Stimulated activated effector memory CD8-positive, alpha-beta T cell treated with anti-CD3 and anti-CD28 coated beads, Interleukin-12 subunit alpha, Interleukin-12 subunit beta, amount 100 ng/mL, for 72 hours (primary cell): ENCODE data around the gene TNNC2.

ENCODE experiments used
- ATAC-seq: fragments of 150-1000 bp; cut with Tn5 transposase; 2 replicates; pipeline ENCODE4 v1.10.0; 2021
- DNase-seq, 2 donors: peaks; one replicate each; pipeline ENCODE4 v3.0.0; 2021 to 2022; ENCODE audit warnings: low spot score in 2 of 2
- H3K27ac Mint-ChIP-seq: one replicate; pipeline ENCODE4 v1.8.0; 2022; ENCODE audit warnings: mild to moderate bottlenecking, mixed read lengths
- H3K36me3 Mint-ChIP-seq: one replicate; pipeline ENCODE4 v1.8.0; 2022; ENCODE audit warnings: mild to moderate bottlenecking, mixed read lengths
- H3K4me1 Mint-ChIP-seq: one replicate; pipeline ENCODE4 v1.8.0; 2022; ENCODE audit warnings: mixed read lengths
- H3K4me3 Mint-ChIP-seq: one replicate; pipeline ENCODE4 v1.8.0; 2022; ENCODE audit warnings: mild to moderate bottlenecking, mixed read lengths
- H3K9me3 Mint-ChIP-seq: one replicate; pipeline ENCODE4 v1.8.0; 2022; ENCODE audit warnings: mixed read lengths

TNNC2 gene

DNA sequence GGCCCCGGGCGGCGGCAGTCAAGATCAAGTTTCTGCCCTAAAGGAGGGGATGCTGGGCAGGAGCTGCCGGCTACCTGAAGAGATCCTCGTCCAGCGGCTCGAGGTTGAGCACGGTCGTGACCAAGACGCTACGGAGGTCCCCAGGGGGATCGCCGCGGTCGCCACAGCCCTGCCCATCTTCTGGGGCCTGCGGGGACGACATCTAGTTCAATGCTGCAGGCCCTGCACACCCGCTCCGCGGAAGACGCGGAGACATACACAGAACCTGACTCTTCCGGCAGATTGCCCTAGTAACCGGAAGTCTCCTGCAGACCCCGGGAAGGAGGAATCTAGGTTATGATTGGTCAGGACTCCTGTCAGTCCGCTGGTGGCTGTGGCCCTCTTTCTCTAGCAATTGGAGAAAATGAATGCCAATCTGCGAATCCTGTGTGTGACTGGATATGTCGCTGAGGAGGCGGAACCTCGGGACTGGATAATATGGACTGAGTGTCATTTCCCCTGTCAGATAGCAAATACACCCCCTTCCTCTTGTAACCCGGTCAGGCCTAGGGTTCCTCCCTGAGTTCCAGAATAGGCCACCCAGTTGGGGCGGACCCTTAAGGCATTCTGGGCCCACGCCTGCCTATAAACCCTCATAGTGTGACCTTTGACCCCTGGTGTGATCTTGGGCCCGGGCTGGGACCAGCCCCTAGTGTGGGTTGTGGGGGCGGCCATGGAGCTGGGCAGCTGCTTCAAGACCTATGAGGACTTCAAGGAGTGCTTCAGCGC lies 30.2 kb upstream of the TNNC2 start, which contains the start of the genes ACOT8 and ZSWIM3:
ACOT8 (minus strand) TSS at position 279 of the 768 bp plus-strand sequence; CDS start at position 202, 77 bp downstream.
ZSWIM3 (plus strand) TSS at position 501 of the 768 bp plus-strand sequence; CDS start at position 713, 212 bp downstream.
- Mint-ChIP-seq H3K9me3 (no peaks in the 10 kb centered on the region), H3K36me3 (peaks cover 15% of the 10 kb centered on the region), H3K4me3 (peak within 1 kb of the TSS; percentile 98), H3K4me1 (peaks cover 36% of the 10 kb centered on the region), H3K27ac (peak within 1 kb of the TSS; percentile 97)
- DNase-seq, result peak; percentile 83 to 94
- ATAC-seq, result peak; percentile 98

DNA sequence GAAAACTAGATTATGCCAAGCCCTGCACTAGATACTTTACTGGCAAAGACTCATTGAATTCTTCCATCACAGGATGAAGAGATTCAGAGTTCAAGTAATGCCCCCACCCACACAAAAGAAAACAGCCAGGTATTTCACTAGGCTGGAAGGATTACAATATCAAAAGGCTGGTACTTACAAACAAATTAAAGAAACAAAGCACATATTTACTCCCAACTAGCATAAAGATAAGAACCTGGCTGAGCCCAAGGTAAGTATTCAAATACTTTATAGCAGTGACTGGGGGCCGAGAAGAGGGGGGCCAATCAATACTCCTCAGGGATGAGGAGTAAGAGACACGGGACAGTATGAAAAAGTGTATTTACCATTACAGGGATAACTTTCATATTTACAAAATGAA lies 26.4 kb upstream of the TNNC2 start:
- DNase-seq, result no peak
- Mint-ChIP-seq H3K36me3 (peaks cover 29% of the 10 kb centered on the region), H3K4me1 (peaks cover 26% of the 10 kb centered on the region), H3K9me3 (no peaks in the 10 kb centered on the region), H3K27ac (no peak overlapping the region), H3K4me3 (no peak overlapping the region)
- ATAC-seq, result no peak

DNA sequence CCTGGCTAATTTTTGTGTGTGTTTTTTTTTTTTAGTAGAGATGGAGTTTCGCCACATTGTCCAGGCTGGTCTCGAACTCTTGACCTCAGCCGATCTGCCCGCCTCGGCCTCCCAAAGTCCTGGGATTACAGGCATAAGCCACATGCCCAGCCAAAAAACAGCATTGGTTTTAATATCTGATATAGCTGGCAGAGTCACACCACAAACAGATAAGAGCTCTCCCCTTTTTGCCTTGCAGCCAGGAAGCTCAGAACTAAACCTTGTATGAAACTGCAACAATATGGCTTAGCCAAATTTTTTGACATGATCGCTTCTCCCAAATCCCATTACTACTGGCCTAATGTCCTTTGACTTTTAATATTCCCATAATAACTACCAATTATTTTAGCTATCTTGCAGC lies 25.2 kb upstream of the TNNC2 start:
- no peaks in the 10 kb centered on the region for H3K9me3 Mint-ChIP-seq

DNA sequence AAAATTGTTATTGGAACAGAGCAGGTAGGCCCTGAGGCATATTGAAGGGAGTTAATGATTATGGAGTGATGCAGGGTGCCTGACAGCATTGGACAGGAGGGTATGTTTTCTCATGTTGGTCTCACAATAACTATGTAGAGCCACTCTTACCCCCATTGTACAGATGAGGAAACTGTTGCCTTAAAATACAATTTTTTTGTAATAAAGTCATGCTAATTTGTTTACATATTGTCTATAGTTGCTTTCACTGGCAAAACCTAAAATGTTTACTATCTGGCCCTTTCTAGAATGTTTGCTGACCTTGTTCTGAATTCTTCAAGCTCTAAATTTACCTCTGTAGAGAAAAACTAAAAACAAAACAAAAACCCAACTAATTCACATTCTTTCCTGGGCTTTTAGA lies 24.4 kb upstream of the TNNC2 start:
- ATAC-seq (no peak), DNase-seq (no peak)
- H3K36me3 Mint-ChIP-seq, result peaks cover 44% of the 10 kb centered on the region
- no peak overlapping the region for H3K27ac Mint-ChIP-seq
- H3K4me3 Mint-ChIP-seq, result no peak overlapping the region
- no peaks in the 10 kb centered on the region for H3K9me3 Mint-ChIP-seq
- peaks cover 13% of the 10 kb centered on the region for H3K4me1 Mint-ChIP-seq

More for the DNA sequence above, 25.2 kb upstream of the TNNC2 start:
- ATAC-seq (no peak), DNase-seq (no peak)
- Mint-ChIP-seq H3K4me1 (peaks cover 14% of the 10 kb centered on the region), H3K27ac (no peak overlapping the region), H3K36me3 (peaks cover 37% of the 10 kb centered on the region), H3K4me3 (no peak overlapping the region)

DNA sequence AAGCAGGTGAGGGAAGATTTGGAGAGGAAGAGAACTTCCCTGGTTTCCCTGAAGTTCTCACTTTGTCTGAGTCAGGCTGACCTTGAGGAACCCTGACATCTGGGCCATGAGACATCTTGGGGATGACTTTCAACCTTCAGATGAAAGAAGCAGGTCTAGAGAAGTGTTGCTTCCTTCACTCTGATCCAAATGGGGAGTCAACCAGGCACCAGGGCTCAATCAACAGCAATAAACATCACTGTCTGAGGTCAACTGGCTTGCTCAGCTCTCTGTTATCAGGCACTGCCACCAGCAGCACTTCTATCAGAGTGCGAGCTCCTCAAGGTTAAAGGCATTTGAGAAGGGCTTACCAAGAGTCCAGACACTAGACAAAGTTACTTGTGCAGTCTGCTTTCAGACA lies 23.8 kb upstream of the TNNC2 start:
- Mint-ChIP-seq H3K27ac (peak overlapping the region; percentile 48), H3K36me3 (peaks cover 50% of the 10 kb centered on the region), H3K9me3 (no peaks in the 10 kb centered on the region), H3K4me3 (no peak overlapping the region), H3K4me1 (peaks cover 7% of the 10 kb centered on the region)
- DNase-seq, result no peak
- ATAC-seq, result no peak

DNA sequence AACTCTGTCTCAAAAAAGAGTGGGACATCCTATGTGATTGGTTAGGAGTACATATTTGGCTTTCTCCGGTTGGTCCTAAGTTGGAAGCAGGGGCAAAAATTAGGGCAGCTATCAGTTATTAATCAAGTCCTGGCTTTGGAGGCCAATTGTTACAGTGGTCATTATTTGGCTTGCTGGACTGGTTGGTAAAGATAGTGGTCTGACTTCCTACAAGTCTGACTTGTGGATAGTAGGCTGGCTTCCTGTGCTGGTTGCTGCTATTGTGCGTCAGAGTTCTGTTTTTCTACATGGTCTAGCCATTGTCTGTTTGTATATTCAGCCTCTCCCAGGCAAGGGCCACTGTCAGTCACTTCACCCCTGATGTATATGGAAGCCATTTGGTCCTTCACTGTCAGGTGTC lies 23.1 kb upstream of the TNNC2 start:
- Mint-ChIP-seq H3K36me3 (peaks cover 57% of the 10 kb centered on the region), H3K9me3 (no peaks in the 10 kb centered on the region), H3K27ac (peak overlapping the region; percentile 48), H3K4me1 (peaks cover 6% of the 10 kb centered on the region), H3K4me3 (no peak overlapping the region)
- ATAC-seq (no peak), DNase-seq (no peak)

DNA sequence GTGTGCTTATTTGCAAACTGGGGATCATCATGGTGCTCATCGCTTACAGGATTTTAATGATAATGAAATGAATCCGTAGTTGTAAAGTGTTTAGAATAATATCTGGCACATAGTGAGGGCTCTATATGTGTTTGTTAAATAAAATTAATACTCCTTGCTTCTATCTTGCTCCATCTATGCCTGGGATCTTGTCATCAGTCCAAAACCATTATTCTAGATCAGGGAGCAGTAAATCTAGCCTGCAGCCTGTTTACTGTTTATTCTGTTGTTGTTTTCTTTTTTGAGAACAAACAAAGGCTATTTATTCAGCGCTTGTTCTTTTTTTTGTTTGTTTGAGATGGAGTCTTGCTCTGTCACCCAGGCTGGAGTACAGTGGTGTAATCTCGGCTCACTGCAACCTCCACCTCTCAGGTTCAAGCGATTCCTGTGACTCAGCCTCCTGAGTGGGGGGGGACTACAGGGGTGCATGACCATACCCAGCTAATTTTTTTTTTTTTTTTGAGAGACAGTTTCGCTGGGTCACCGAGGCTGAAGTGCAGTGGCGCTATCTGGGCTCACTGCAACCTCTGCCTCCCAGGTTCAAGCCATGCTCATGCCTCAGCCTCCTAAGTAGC lies 22.0 kb upstream of the TNNC2 start:
- Mint-ChIP-seq H3K4me1 (peaks cover 6% of the 10 kb centered on the region), H3K9me3 (no peaks in the 10 kb centered on the region), H3K4me3 (no peak overlapping the region), H3K36me3 (peaks cover 69% of the 10 kb centered on the region), H3K27ac (no peak overlapping the region)
- no peak for DNase-seq
- ATAC-seq, result no peak

DNA sequence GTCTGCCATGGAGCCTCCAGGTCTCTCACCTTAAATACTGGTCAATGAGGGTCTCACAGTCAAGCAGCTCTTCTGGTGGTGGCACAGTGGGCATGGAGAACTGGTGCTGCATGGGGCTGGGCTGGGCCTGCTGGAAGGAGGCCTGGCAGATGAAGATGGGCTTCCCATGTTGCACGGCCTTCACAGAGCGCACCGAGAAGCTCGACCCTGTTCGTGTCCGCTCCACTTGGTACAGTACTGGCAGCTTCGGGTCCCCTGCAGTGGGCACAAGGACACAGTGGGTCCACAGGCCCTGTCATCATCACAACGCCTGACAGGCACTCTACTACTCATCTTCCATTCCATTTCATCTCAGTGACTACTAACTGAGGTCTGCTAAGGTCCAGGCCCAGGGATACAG lies 21.3 kb upstream of the TNNC2 start:
- H3K4me1 Mint-ChIP-seq, result peaks cover 8% of the 10 kb centered on the region
- H3K9me3 Mint-ChIP-seq, result no peaks in the 10 kb centered on the region
- ATAC-seq (no peak), DNase-seq (no peak)
- no peak overlapping the region for H3K4me3 Mint-ChIP-seq
- peaks cover 68% of the 10 kb centered on the region for H3K36me3 Mint-ChIP-seq
- no peak overlapping the region for H3K27ac Mint-ChIP-seq

DNA sequence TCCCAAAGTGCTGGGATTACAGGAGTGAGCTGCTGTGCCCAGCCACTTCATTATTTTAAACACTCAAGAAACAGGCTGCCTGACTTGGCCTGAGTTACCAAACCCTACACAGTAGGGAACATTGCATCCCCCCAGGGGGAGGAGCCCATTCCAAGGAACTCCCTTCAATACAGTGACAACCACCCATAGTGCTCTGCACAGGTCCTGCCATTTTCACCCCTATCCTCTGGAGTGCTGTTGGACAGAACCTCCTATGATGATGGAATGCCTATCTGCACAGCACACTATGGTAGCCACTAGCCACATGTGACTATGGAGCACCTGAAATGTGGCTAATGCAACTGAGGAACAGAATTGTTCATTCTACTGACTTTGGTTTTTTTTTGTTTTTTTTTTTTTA lies 18.3 kb upstream of the TNNC2 start:
- no peak overlapping the region for H3K4me3 Mint-ChIP-seq
- DNase-seq, result no peak
- H3K27ac Mint-ChIP-seq, result no peak overlapping the region
- H3K9me3 Mint-ChIP-seq, result no peaks in the 10 kb centered on the region
- no peak for ATAC-seq
- peaks cover 10% of the 10 kb centered on the region for H3K4me1 Mint-ChIP-seq
- H3K36me3 Mint-ChIP-seq, result peaks cover 61% of the 10 kb centered on the region

DNA sequence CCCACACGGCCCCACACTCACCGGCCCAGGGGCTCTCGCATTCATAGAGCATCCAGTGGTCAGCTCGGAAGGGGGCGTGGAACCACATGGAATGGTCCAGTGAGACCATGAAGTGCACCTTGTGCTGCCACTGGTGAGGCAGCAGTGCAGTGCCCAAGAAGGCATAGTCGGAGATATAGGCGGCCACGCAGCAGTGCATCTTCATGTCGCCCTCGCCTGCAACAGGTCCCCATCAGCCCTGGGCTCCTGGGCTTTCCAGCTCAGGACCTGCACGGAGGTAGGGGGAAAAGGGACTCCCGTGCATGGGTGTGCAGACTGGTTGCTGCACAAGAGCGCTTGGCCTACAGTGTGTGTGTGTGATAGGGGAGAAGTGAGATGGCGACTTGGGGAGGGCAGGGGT lies 16.4 kb upstream of the TNNC2 start:
- Mint-ChIP-seq H3K36me3 (peaks cover 53% of the 10 kb centered on the region), H3K4me3 (no peak overlapping the region), H3K4me1 (peaks cover 5% of the 10 kb centered on the region), H3K9me3 (no peaks in the 10 kb centered on the region), H3K27ac (peak overlapping the region; percentile 80)
- ATAC-seq (no peak), DNase-seq (no peak)

DNA sequence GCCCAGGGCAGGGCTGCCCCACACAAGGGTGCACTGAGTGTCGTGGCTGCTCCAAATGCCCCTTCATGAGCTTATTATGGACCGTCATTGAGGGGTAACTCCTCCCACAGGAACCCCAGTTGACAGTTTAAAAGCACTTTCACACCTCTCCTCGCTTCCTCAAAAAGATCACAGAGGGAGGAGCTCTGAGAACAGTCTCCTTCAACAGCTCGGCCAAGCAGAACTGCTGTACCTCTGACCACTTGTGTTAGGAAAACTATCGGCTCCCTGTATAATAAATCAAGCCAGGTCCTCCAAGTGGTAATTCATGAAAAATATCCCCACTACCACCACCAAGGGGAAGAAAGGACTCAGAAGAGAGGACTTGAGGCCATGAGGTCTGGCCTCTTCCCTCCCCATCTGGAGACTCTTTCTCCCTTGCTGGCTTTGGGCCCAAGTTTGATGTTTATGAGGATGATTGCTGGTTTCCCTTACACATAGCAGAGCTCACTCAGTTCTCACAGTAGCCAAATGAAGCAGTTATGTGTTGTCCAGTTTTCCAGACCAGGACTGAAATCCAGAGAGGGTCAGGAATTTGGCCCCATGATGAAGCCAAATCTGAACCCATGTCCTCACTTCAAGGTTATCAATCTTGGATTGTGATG lies 15.2 kb upstream of the TNNC2 start:
- H3K27ac Mint-ChIP-seq, result no peak overlapping the region
- no peak overlapping the region for H3K4me3 Mint-ChIP-seq
- no peak for ATAC-seq
- H3K9me3 Mint-ChIP-seq, result no peaks in the 10 kb centered on the region
- H3K36me3 Mint-ChIP-seq, result peaks cover 44% of the 10 kb centered on the region
- H3K4me1 Mint-ChIP-seq, result peaks cover 5% of the 10 kb centered on the region
- DNase-seq, result no peak

DNA sequence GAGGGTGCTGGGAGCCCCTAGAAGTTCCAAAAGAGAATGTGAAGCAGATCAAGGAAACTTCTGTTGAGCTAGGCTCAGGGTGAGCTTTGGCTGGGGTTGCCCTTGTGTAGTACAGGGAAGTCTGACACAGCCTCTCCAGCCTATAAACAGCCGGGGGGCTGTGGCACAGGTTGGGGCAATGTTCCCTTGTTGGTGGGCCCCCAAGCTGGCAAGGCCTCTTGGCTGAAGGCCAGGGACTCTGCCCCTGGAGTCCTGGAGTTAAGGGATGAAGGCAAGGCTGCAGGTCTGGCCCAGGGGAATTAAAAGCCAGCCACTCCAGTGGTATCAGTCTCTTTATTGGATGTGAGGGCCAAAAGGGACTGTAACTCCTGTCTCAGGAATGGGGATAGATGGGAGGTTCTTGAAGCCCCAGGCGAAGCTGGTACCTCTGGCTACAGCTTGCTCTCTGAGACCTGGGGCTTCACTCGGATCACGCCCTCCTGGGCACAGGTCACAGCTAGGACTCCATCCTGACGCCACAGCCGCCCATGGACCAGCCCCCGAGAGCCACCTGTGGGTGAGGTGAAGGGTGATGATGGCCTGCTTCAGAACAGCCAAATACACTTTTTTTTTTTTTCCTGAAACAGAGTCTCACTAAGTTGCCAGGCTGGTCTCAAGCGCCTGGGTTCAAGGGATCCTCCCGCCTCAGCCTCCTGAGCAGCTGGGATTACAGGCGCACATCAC lies 14.5 kb upstream of the TNNC2 start:
- H3K36me3 Mint-ChIP-seq, result peaks cover 38% of the 10 kb centered on the region
- ATAC-seq (no peak), DNase-seq (no peak)
- H3K4me1 Mint-ChIP-seq, result peaks cover 5% of the 10 kb centered on the region
- no peaks in the 10 kb centered on the region for H3K9me3 Mint-ChIP-seq
- H3K4me3 Mint-ChIP-seq, result no peak overlapping the region
- peak overlapping the region; percentile 60 for H3K27ac Mint-ChIP-seq

DNA sequence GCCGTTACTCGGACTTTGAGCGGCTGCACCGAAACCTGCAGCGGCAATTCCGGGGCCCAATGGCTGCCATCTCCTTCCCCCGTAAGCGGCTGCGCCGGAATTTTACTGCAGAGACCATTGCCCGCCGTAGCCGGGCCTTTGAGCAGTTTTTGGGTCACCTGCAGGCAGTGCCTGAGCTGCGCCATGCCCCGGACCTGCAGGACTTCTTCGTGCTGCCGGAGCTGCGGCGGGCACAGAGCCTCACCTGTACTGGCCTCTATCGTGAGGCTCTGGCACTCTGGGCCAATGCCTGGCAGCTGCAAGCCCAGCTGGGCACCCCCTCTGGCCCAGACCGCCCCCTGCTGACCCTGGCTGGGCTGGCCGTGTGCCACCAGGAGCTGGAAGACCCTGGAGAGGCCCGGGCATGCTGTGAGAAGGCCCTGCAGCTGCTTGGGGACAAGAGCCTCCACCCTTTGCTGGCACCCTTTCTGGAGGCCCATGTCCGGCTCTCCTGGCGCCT lies 13.6 kb upstream of the TNNC2 start:
- ATAC-seq, result no peak
- Mint-ChIP-seq H3K36me3 (peaks cover 36% of the 10 kb centered on the region), H3K27ac (peak overlapping the region; percentile 60), H3K9me3 (no peaks in the 10 kb centered on the region), H3K4me1 (peaks cover 5% of the 10 kb centered on the region), H3K4me3 (no peak overlapping the region)
- DNase-seq, result no peak

DNA sequence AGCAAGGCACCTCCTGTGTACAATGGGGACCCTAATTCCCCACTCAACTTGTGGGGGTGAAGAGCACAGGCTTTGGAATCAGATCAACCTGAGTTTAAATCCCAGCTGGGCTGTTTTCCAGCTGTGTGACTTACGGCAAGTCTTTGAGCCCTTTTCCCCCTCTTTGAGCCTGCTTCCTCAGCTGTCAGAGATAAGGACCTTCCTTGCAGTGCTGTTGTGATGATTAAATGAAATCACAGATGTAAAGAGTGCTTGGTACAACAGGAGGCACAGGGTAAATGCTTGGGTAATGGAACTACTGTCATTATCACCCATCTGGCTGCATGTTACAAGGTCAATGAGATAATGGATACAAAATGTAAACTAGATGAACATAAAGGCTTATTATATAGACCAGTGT lies 9.7 kb upstream of the TNNC2 start:
- no peak for DNase-seq
- peaks cover 6% of the 10 kb centered on the region for H3K36me3 Mint-ChIP-seq
- H3K4me1 Mint-ChIP-seq, result peaks cover 10% of the 10 kb centered on the region
- no peak for ATAC-seq
- peak overlapping the region; percentile 65 for H3K27ac Mint-ChIP-seq
- H3K4me3 Mint-ChIP-seq, result no peak overlapping the region
- no peaks in the 10 kb centered on the region for H3K9me3 Mint-ChIP-seq

DNA sequence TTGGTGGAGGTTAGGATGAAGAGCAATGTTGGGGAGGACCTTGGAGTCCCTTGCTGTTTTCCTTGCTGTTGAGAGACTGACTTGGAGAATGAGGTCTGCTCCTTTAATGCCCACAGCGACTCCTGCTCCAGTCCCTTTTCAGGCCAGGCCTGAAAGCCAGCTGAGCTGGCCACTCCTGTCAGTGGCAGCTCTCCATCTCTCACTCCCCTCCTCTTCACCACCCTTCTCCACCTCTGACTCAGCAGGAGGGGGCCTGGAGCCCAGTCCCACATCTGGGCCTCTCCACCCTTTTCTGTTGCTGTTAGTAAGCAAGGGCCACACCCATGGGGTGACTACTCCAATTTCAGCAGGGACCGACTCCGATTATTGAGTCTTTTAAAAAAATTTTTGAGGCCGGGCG lies 8.7 kb upstream of the TNNC2 start:
- Mint-ChIP-seq H3K4me3 (no peak overlapping the region), H3K27ac (peak overlapping the region; percentile 65), H3K9me3 (no peaks in the 10 kb centered on the region), H3K36me3 (peaks cover 6% of the 10 kb centered on the region), H3K4me1 (peaks cover 10% of the 10 kb centered on the region)
- DNase-seq (no peak), ATAC-seq (no peak)
